Mucosa of rectum (tissue), 2 donors: Measurements from ENCODE around the gene SYT8.

Experiments used
- H3K27ac ChIP-seq, 2 donors: one replicate each; pipeline ENCODE4 v1.7.0; 2013; ENCODE audit warnings: inconsistent platforms in 2 of 2, low read depth in 2 of 2, low read length in 2 of 2
- H3K27me3 ChIP-seq, 2 donors: one replicate each; pipeline ENCODE4 v1.7.0; 2013; ENCODE audit warnings: low read length in 2 of 2; ENCODE audit not compliant: control insufficient read depth in 2 of 2, insufficient read depth in 2 of 2
- H3K36me3 ChIP-seq, 2 donors: one replicate each; pipeline ENCODE4 v1.7.0; 2013; ENCODE audit warnings: low read length in 2 of 2; ENCODE audit not compliant: control insufficient read depth in 2 of 2, insufficient read depth in 2 of 2
- H3K4me1 ChIP-seq, 2 donors: one replicate each; pipeline ENCODE4 v1.7.0; 2013; ENCODE audit warnings: low read length in 2 of 2, mild to moderate bottlenecking in 1 of 2; ENCODE audit not compliant: control insufficient read depth in 2 of 2, insufficient read depth in 2 of 2
- H3K4me3 ChIP-seq, 2 donors: one replicate each; pipeline ENCODE4 v1.7.0; 2013; ENCODE audit warnings: low read length in 2 of 2
- H3K9ac ChIP-seq, 2 donors: one replicate each; pipeline ENCODE4 v1.7.0; 2013; ENCODE audit warnings: low read length in 2 of 2, low read depth in 1 of 2, mild to moderate bottlenecking in 1 of 2
- H3K9me3 ChIP-seq, 2 donors: one replicate each; pipeline ENCODE4 v1.7.0; 2013; ENCODE audit warnings: low read length in 2 of 2; ENCODE audit not compliant: control insufficient read depth in 2 of 2
- donor health status: healthy.
- donor health status: Normal muscosa, but diverticular disease.

The SYT8 gene

GRCh38 chr11:1859004-1859403 is 24.2 kb downstream of the SYT8 start:
- Histone ChIP-seq H3K9me3 (no peaks in the 10 kb centered on the region), H3K9ac (no peak overlapping the region), H3K27ac (no peak overlapping the region), H3K36me3 (no peaks in the 10 kb centered on the region), H3K4me3 (no peak overlapping the region), H3K27me3 (no peaks in the 10 kb centered on the region), H3K4me1 (peaks cover 9 to 15% of the 10 kb centered on the region in 2 donors)

GRCh38 chr11:1860108-1860507 is 25.3 kb downstream of the SYT8 start:
- Histone ChIP-seq H3K9me3 (no peaks in the 10 kb centered on the region), H3K4me1 (peaks cover 15 to 18% of the 10 kb centered on the region in 2 donors), H3K4me3 (no peak overlapping the region), H3K9ac (no peak overlapping the region), H3K27ac (no peak overlapping the region), H3K27me3 (no peaks in the 10 kb centered on the region), H3K36me3 (no peaks in the 10 kb centered on the region)

- H3K36me3 ChIP-seq, result no peaks in the 10 kb centered on the region
- peaks cover 8 to 20% of the 10 kb centered on the region in 2 donors for H3K4me1 ChIP-seq
- no peak overlapping the region for H3K9ac ChIP-seq
- no peak overlapping the region for H3K4me3 ChIP-seq
- H3K27me3 ChIP-seq, result no peaks in the 10 kb centered on the region
- no peak overlapping the region for H3K27ac ChIP-seq
- H3K9me3 ChIP-seq, result no peaks in the 10 kb centered on the region
Measured at GRCh38 chr11:1861435-1862411, 26.9 kb downstream of the SYT8 start.

- Histone ChIP-seq H3K27me3 (no peaks in the 10 kb centered on the region), H3K36me3 (no peaks in the 10 kb centered on the region), H3K27ac (peak overlapping the region; percentile 76), H3K4me3 (no peak overlapping the region), H3K9ac (no peak overlapping the region), H3K9me3 (no peaks in the 10 kb centered on the region), H3K4me1 (peaks cover 8 to 20% of the 10 kb centered on the region in 2 donors)
Measured at GRCh38 chr11:1862588-1863351, 28.0 kb downstream of the SYT8 start.

GRCh38 chr11:1863352-1864216 is 28.8 kb downstream of the SYT8 start:
- Histone ChIP-seq H3K9me3 (no peaks in the 10 kb centered on the region), H3K4me1 (peaks cover 11 to 20% of the 10 kb centered on the region in 2 donors), H3K4me3 (peak overlapping the region; percentile 41 to 43), H3K36me3 (no peaks in the 10 kb centered on the region), H3K27ac (peak overlapping the region; percentile 76), H3K27me3 (no peaks in the 10 kb centered on the region), H3K9ac (peak overlapping the region; percentile 32 to 48)

- H3K27me3 ChIP-seq, result no peaks in the 10 kb centered on the region
- peak overlapping the region; percentile 38 to 43 for H3K4me3 ChIP-seq
- H3K36me3 ChIP-seq, result no peaks in the 10 kb centered on the region
- no peaks in the 10 kb centered on the region for H3K9me3 ChIP-seq
- peaks cover 13 to 20% of the 10 kb centered on the region in 2 donors for H3K4me1 ChIP-seq
- H3K9ac ChIP-seq, result peak overlapping the region; percentile 32 to 48
- H3K27ac ChIP-seq, result peak overlapping the region; percentile 76
Measured at GRCh38 chr11:1864231-1864630, 29.4 kb downstream of the SYT8 start.

GRCh38 chr11:1864831-1865665 is 30.3 kb downstream of the SYT8 start:
- Histone ChIP-seq H3K36me3 (no peaks in the 10 kb centered on the region), H3K4me3 (peak overlapping the region; percentile 40 to 41), H3K27ac (peak overlapping the region; percentile 76), H3K4me1 (peaks cover 13 to 20% of the 10 kb centered on the region in 2 donors), H3K9me3 (no peaks in the 10 kb centered on the region), H3K27me3 (peaks cover 0 to 3% of the 10 kb centered on the region in 2 donors), H3K9ac (peak overlapping the region; percentile 24 to 34)

GRCh38 chr11:1866226-1866625 is 31.4 kb downstream of the SYT8 start:
- Histone ChIP-seq H3K4me3 (no peak overlapping the region), H3K9me3 (no peaks in the 10 kb centered on the region), H3K4me1 (peaks cover 19 to 20% of the 10 kb centered on the region in 2 donors), H3K9ac (no peak overlapping the region), H3K27ac (no peak overlapping the region), H3K27me3 (peaks cover 0 to 5% of the 10 kb centered on the region in 2 donors), H3K36me3 (no peaks in the 10 kb centered on the region)

GRCh38 chr11:1866776-1867175 is 32.0 kb downstream of the SYT8 start:
- Histone ChIP-seq H3K36me3 (no peaks in the 10 kb centered on the region), H3K4me3 (no peak overlapping the region), H3K9ac (no peak overlapping the region), H3K9me3 (no peaks in the 10 kb centered on the region), H3K27me3 (peaks cover 0 to 5% of the 10 kb centered on the region in 2 donors), H3K4me1 (peaks cover 20 to 21% of the 10 kb centered on the region in 2 donors), H3K27ac (no peak overlapping the region)
